Ishikawa (cell line): Measurements from ENCODE around the gene MCOLN3.

Source experiments
- CEBPB ChIP-seq: IDR thresholded peaks from 2 replicates; pipeline ENCODE4 v1.6.1; 2012
- CREB1 ChIP-seq: IDR thresholded peaks from 2 replicates; pipeline ENCODE4 v1.6.1; 2012; ENCODE audit warnings: low read depth
- EGR1 ChIP-seq: IDR thresholded peaks from 2 replicates; pipeline ENCODE4 v1.6.1; 2012
- EP300 ChIP-seq: IDR thresholded peaks from 2 replicates; pipeline ENCODE4 v1.6.1; 2012; ENCODE audit warnings: borderline replicate concordance
- NFIC ChIP-seq: IDR thresholded peaks from 2 replicates; pipeline ENCODE4 v1.6.1; 2012
- RAD21 ChIP-seq: IDR thresholded peaks from 2 replicates; pipeline ENCODE4 v1.6.1; 2012; ENCODE audit warnings: low read depth
- TAF1 ChIP-seq: IDR thresholded peaks from 2 replicates; pipeline ENCODE4 v1.6.1; 2012; ENCODE audit warnings: low read depth, mild to moderate bottlenecking
- TCF12 ChIP-seq: IDR thresholded peaks from 2 replicates; pipeline ENCODE4 v1.6.1; 2012; ENCODE audit warnings: low read depth
- TEAD4 ChIP-seq: IDR thresholded peaks from 2 replicates; pipeline ENCODE4 v1.6.1; 2012
- YY1 ChIP-seq: IDR thresholded peaks from 2 replicates; pipeline ENCODE4 v1.6.1; 2012; ENCODE audit warnings: low read depth
- ZBTB7A ChIP-seq: IDR thresholded peaks from 2 replicates; pipeline ENCODE4 v1.6.1; 2012; ENCODE audit warnings: low read depth
- TF ChIP-seq, protein P1 (sequence below): IDR thresholded peaks from 2 replicates; pipeline ENCODE4 v1.6.1; 2012; ENCODE audit warnings: low read depth, mild to moderate bottlenecking
- TF ChIP-seq, protein P2 (sequence below): IDR thresholded peaks from 2 replicates; pipeline ENCODE4 v1.6.1; 2012
- TF ChIP-seq, protein P3 (sequence below): IDR thresholded peaks from 2 replicates; pipeline ENCODE4 v1.6.1; 2012

DNA sequence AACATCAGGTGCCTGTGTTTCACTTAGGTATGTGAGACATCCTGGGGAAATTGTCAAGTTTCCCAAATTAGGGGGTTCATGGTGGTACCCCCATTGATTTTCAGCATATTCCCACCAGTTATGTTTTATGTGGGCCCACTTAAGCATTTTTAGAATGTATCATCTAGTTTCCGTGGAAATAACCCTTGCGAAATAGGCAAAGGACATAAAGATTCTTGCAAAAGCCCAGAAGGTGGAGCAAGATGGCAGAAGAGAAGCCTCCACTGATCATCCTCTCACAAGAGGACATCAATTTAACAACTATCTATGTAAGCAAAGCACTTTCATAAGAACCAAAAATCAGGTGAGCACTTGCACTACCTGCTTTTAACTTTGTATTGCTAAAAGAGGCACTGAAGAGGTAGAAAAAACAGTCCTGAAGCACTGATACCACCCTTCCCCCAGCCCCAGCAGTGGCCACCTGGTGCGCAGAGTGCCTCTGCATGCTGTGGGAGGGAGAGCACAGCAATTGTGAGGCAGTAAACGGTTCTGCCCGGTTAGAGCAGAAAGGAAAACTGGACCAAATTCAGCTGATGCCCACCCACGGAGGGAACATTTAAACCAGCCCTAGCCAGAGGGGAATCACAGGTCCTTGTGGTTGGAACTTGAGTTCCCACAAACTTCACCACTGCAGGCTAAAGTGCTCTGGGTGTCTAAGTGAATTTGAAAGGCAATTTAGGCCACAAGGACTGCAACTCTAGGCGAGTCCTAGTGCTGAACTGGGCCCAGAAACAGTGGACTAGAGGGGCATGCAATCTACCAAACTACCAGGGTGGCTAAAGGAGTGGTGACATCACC lies 74.6 kb downstream of the MCOLN3 start:
- no peak for TF ChIP-seq EP300
- TF ChIP-seq, protein P1, sequence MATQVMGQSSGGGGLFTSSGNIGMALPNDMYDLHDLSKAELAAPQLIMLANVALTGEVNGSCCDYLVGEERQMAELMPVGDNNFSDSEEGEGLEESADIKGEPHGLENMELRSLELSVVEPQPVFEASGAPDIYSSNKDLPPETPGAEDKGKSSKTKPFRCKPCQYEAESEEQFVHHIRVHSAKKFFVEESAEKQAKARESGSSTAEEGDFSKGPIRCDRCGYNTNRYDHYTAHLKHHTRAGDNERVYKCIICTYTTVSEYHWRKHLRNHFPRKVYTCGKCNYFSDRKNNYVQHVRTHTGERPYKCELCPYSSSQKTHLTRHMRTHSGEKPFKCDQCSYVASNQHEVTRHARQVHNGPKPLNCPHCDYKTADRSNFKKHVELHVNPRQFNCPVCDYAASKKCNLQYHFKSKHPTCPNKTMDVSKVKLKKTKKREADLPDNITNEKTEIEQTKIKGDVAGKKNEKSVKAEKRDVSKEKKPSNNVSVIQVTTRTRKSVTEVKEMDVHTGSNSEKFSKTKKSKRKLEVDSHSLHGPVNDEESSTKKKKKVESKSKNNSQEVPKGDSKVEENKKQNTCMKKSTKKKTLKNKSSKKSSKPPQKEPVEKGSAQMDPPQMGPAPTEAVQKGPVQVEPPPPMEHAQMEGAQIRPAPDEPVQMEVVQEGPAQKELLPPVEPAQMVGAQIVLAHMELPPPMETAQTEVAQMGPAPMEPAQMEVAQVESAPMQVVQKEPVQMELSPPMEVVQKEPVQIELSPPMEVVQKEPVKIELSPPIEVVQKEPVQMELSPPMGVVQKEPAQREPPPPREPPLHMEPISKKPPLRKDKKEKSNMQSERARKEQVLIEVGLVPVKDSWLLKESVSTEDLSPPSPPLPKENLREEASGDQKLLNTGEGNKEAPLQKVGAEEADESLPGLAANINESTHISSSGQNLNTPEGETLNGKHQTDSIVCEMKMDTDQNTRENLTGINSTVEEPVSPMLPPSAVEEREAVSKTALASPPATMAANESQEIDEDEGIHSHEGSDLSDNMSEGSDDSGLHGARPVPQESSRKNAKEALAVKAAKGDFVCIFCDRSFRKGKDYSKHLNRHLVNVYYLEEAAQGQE, result no peak
- no peak for TF ChIP-seq TAF1
- TF ChIP-seq, protein P2, sequence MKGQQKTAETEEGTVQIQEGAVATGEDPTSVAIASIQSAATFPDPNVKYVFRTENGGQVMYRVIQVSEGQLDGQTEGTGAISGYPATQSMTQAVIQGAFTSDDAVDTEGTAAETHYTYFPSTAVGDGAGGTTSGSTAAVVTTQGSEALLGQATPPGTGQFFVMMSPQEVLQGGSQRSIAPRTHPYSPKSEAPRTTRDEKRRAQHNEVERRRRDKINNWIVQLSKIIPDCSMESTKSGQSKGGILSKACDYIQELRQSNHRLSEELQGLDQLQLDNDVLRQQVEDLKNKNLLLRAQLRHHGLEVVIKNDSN, result no peak
- TF ChIP-seq CEBPB, result no peak
- no peak for TF ChIP-seq NFIC
- TF ChIP-seq EGR1, result no peak
- no peak for TF ChIP-seq TEAD4
- TF ChIP-seq ZBTB7A, result no peak
- TF ChIP-seq RAD21, result no peak
- TF ChIP-seq, protein P3, sequence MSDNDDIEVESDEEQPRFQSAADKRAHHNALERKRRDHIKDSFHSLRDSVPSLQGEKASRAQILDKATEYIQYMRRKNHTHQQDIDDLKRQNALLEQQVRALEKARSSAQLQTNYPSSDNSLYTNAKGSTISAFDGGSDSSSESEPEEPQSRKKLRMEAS, result no peak
- TF ChIP-seq TCF12, result no peak
- no peak for TF ChIP-seq CREB1
- no peak for TF ChIP-seq YY1
